ENCODE measurements around the gene IMPG2.

DNA sequence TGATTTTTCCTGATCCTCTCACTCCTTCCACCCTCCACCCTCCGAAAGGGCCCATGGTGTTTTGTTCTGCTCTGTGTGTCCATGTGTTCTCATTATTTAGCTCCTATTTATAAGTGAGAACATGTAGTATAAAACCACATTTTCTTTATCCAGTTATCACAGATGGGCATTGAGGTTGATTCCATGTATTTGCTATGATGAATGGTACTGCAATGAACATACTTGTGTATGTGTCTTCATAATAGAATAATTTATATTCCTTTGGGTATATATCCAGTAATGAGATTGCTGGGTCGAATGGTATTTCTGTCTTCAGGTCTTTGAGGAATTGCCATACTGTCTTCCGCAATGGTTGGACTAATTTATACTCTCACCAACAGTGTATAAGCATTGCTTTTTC lies 126.0 kb downstream of the IMPG2 start:
- TF ChIP-seq, protein P1, sequence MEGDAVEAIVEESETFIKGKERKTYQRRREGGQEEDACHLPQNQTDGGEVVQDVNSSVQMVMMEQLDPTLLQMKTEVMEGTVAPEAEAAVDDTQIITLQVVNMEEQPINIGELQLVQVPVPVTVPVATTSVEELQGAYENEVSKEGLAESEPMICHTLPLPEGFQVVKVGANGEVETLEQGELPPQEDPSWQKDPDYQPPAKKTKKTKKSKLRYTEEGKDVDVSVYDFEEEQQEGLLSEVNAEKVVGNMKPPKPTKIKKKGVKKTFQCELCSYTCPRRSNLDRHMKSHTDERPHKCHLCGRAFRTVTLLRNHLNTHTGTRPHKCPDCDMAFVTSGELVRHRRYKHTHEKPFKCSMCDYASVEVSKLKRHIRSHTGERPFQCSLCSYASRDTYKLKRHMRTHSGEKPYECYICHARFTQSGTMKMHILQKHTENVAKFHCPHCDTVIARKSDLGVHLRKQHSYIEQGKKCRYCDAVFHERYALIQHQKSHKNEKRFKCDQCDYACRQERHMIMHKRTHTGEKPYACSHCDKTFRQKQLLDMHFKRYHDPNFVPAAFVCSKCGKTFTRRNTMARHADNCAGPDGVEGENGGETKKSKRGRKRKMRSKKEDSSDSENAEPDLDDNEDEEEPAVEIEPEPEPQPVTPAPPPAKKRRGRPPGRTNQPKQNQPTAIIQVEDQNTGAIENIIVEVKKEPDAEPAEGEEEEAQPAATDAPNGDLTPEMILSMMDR (IDR thresholded peaks at IDR 0.05) = no peak
- no peak for TF ChIP-seq POLR2A (IDR thresholded peaks at IDR 0.05)

All from right lobe of liver (tissue), 4 donors.